Non-pigmented ciliary epithelial cell (primary cell): ENCODE data around the gene ARMC12.

ENCODE experiments used
- DNase-seq: peaks from one replicate; pipeline ENCODE4 v3.0.0-alpha.2; 2010; ENCODE audit warnings: low read depth

Gene ARMC12

GRCh38 chr6:35735452-35735851 lies 1.4 kb upstream of the ARMC12 start:
- no peak for DNase-seq

GRCh38 chr6:35736253-35736894 lies 458 bp upstream of the ARMC12 start:
- no peak for DNase-seq

- no peak for DNase-seq
Measured at GRCh38 chr6:35737413-35738211, 780 bp downstream of the ARMC12 start.

GRCh38 chr6:35739645-35740524 lies 3.1 kb downstream of the ARMC12 start:
- DNase-seq = no peak

GRCh38 chr6:35742842-35743241 lies 6.0 kb downstream of the ARMC12 start:
- DNase-seq = no peak

GRCh38 chr6:35745509-35745908 lies 8.7 kb downstream of the ARMC12 start:
- DNase-seq = no peak

GRCh38 chr6:35746516-35746915 lies 9.7 kb downstream of the ARMC12 start:
- no peak for DNase-seq

GRCh38 chr6:35747877-35748276 lies 11.0 kb downstream of the ARMC12 start:
- no peak for DNase-seq

GRCh38 chr6:35750557-35750956 lies 13.7 kb downstream of the ARMC12 start:
- no peak for DNase-seq

- no peak for DNase-seq
Measured at GRCh38 chr6:35751594-35751993, 14.8 kb downstream of the ARMC12 start.

- no peak for DNase-seq
Measured at GRCh38 chr6:35752330-35752729, 15.5 kb downstream of the ARMC12 start.

- no peak for DNase-seq
Measured at GRCh38 chr6:35754452-35755277, 17.8 kb downstream of the ARMC12 start.

- no peak for DNase-seq
Measured at GRCh38 chr6:35755278-35755924, 18.6 kb downstream of the ARMC12 start.

- DNase-seq = peak; percentile 15
Measured at GRCh38 chr6:35757456-35758123, 20.8 kb downstream of the ARMC12 start.

GRCh38 chr6:35759426-35759825 lies 22.6 kb downstream of the ARMC12 start:
- no peak for DNase-seq

- DNase-seq = no peak
Measured at GRCh38 chr6:35765739-35766138, 28.9 kb downstream of the ARMC12 start.

- DNase-seq = no peak
Measured at GRCh38 chr6:35769211-35769610, 32.4 kb downstream of the ARMC12 start.

- no peak for DNase-seq
Measured at GRCh38 chr6:35771343-35771627, 34.5 kb downstream of the ARMC12 start.

- no peak for DNase-seq
Measured at GRCh38 chr6:35774116-35774794, 37.4 kb downstream of the ARMC12 start.

GRCh38 chr6:35775031-35775430 lies 38.2 kb downstream of the ARMC12 start:
- no peak for DNase-seq
